ENCODE data around the gene ZDHHC7.
A peak's percentile ranks its signal among the peaks of the same experiment; 100 is the strongest.

DNA sequence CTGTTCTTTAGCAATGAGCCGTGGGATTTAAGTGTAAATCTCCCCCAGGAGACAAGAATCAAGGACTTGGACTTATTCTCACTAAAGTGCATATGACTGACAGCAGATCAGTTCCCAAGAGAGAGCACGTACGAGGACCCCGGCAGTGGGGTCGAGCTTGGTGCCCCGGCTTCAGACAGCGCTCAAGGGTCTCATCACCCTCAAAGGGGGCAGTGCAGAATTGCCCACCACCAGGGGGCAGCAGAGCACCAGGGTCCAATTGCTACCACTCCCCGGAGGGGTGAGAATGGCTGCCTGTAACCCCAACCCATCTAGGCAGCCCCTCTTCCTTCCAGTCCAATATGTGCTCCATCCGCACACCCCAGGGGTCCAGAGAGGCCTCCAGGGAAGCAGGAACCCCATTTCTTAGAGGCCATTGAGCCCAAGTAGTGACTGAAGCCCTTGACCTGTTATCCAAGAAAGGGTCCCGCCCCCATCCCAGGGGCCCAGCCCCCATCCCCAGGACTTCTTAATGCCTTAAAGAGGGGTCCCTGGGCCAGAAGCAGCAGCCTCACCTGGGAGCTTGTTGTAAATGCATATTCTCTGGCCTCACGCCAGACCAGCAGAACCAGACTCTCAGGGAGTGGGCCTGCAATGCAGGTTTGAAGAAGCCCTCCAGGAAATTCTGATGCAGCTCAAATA, 86.1 kb downstream of the ZDHHC7 start:
- TF ChIP-seq, protein P1, sequence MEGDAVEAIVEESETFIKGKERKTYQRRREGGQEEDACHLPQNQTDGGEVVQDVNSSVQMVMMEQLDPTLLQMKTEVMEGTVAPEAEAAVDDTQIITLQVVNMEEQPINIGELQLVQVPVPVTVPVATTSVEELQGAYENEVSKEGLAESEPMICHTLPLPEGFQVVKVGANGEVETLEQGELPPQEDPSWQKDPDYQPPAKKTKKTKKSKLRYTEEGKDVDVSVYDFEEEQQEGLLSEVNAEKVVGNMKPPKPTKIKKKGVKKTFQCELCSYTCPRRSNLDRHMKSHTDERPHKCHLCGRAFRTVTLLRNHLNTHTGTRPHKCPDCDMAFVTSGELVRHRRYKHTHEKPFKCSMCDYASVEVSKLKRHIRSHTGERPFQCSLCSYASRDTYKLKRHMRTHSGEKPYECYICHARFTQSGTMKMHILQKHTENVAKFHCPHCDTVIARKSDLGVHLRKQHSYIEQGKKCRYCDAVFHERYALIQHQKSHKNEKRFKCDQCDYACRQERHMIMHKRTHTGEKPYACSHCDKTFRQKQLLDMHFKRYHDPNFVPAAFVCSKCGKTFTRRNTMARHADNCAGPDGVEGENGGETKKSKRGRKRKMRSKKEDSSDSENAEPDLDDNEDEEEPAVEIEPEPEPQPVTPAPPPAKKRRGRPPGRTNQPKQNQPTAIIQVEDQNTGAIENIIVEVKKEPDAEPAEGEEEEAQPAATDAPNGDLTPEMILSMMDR (IDR thresholded peaks at IDR 0.05) = peak; percentile 34 to 78 (median 70)
- TF ChIP-seq POLR2A (IDR thresholded peaks at IDR 0.05) = no peak
